Measurements from ENCODE around the gene SLTM.
"Not testable (repeated sequence)": the region's sequence is repeated elsewhere in the genome, so short reads cannot be mapped to it uniquely, and the experiment has no call there.

SLTM gene

GRCh38 chr15:58924327-58924726, 9.2 kb downstream of the SLTM start:
- no peak for DNase-seq

- DNase-seq = no peak
Measured at GRCh38 chr15:58923696-58924300, 9.7 kb downstream of the SLTM start.

- DNase-seq = no peak
Measured at GRCh38 chr15:58923284-58923683, 10.2 kb downstream of the SLTM start.

- no peak for DNase-seq
Measured at GRCh38 chr15:58921267-58921790, 12.2 kb downstream of the SLTM start.

GRCh38 chr15:58920447-58920846, 13.0 kb downstream of the SLTM start:
- not testable (repeated sequence) for DNase-seq

GRCh38 chr15:58919232-58919631, 14.2 kb downstream of the SLTM start:
- no peak for DNase-seq

- no peak for DNase-seq
Measured at GRCh38 chr15:58918239-58918638, 15.2 kb downstream of the SLTM start.

- DNase-seq = not testable (repeated sequence)
Measured at GRCh38 chr15:58917613-58918129, 15.8 kb downstream of the SLTM start.

GRCh38 chr15:58916962-58917361, 16.5 kb downstream of the SLTM start:
- DNase-seq = no peak

GRCh38 chr15:58910456-58910855, 23.0 kb downstream of the SLTM start:
- DNase-seq = no peak

GRCh38 chr15:58909616-58910015, 23.9 kb downstream of the SLTM start:
- no peak for DNase-seq

- DNase-seq = no peak
Measured at GRCh38 chr15:58908550-58909309, 24.7 kb downstream of the SLTM start.

- no peak for DNase-seq
Measured at GRCh38 chr15:58900631-58901030, 32.8 kb downstream of the SLTM start.

GRCh38 chr15:58898150-58898680, 35.3 kb downstream of the SLTM start:
- DNase-seq = no peak

- no peak for DNase-seq
Measured at GRCh38 chr15:58889363-58889762, 44.1 kb downstream of the SLTM start.

- no peak for DNase-seq
Measured at GRCh38 chr15:58886921-58887320, 46.6 kb downstream of the SLTM start.

GRCh38 chr15:58883926-58884325, 49.6 kb downstream of the SLTM start:
- DNase-seq = not testable (repeated sequence)

- DNase-seq = no peak
Measured at GRCh38 chr15:58882243-58882642, 51.2 kb downstream of the SLTM start.

- DNase-seq = no peak
Measured at GRCh38 chr15:58880320-58880719, 53.2 kb downstream of the SLTM start.

GRCh38 chr15:58877999-58878825, 55.3 kb downstream of the SLTM start:
- DNase-seq = no peak

- DNase-seq = no peak
Measured at GRCh38 chr15:58876306-58877106, 57.0 kb downstream of the SLTM start.

- DNase-seq = no peak
Measured at GRCh38 chr15:58875343-58875742, 58.1 kb downstream of the SLTM start.
